GM19452 (cell line): ENCODE measurements around the gene CYBB.
"Not testable (repeated sequence)": the region's sequence is repeated elsewhere in the genome, so short reads cannot be mapped to it uniquely, and the experiment has no call there.

Source experiments
- ATAC-seq: cut with Tn5 transposase; IDR thresholded peaks from one replicate; pipeline ENCODE4 v1.9.1; 2021; ENCODE audit not compliant: unreplicated experiment

Gene CYBB

GRCh38 chrX:37779857-37780256, at the start of gene CYBB:
Gene CYBB (plus strand): TSS chrX:37780059. CDS start chrX:37780078, 19 bp downstream.
- no peak for ATAC-seq

GRCh38 chrX:37745354-37745753, 34.5 kb upstream of the CYBB start:
- ATAC-seq, result peak; percentile 57

- peak; percentile 43 for ATAC-seq
Measured at GRCh38 chrX:37745835-37746217, 34.0 kb upstream of the CYBB start.

- peak; percentile 75 for ATAC-seq
Measured at GRCh38 chrX:37746218-37746941, 33.5 kb upstream of the CYBB start.

DNA sequence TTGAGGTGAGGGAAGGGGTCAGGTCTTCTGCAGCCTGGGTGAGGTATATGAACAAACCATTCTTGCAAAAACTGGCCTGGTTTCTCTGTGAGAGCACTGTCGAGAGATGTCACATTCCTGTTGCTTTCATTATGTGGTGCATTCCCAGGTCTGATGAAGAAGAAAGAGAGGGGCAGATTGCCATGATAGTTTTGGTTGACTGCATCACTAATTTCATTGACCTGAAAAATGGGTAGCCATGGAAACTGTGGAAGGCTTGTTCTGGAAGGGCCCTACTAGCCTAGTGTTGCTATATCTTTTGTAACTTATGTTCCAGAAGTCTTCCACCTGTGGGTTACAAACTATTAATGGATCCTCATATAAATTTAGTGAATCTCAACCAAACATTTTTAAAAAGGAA, 32.9 kb upstream of the CYBB start:
- no peak for ATAC-seq

GRCh38 chrX:37752281-37752680, 27.6 kb upstream of the CYBB start:
- ATAC-seq, result no peak

GRCh38 chrX:37752936-37753335, 26.9 kb upstream of the CYBB start:
- no peak for ATAC-seq

GRCh38 chrX:37753384-37753783, 26.5 kb upstream of the CYBB start:
- peak; percentile 33 for ATAC-seq

DNA sequence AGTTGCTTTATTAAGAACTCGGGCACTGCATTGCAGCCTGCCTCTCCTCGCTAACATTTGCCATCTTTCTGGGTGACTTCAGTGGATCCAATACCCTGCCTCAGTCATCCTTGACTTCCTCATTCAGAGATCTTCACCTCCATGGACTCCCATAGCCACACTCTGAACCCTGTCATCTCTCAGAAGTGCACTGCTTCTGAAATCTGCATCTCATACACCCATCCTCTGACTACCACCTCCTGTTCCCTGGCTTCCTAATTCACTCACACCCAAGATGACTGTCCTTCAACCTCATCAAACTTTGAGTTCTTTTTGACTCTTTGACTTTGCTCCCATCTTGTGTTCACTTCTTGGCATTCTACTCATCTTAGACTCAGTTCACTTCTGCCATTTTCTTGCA, 25.3 kb upstream of the CYBB start:
- peak; percentile 17 for ATAC-seq

- peak; percentile 94 for ATAC-seq
Measured at GRCh38 chrX:37755025-37755424, 24.8 kb upstream of the CYBB start.

DNA sequence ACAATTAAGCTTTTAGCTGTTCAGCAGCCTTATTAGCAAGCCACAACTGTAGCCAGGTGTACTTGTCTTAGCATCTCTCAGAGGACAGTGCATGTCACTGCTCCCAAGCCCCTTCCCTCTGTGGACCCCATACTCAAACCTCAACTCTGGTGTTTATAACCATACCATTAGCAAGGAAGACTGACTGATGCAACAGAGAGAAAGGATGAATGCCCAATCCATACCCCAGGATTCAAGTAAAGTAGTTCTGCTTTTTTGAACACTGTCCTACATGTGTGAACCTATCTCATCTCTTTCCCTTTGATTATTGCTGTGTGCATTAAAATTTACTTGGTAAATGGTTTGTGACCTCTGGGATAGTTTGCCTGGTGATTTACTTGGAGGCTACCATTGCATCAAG, 22.8 kb upstream of the CYBB start:
- ATAC-seq, result no peak

DNA sequence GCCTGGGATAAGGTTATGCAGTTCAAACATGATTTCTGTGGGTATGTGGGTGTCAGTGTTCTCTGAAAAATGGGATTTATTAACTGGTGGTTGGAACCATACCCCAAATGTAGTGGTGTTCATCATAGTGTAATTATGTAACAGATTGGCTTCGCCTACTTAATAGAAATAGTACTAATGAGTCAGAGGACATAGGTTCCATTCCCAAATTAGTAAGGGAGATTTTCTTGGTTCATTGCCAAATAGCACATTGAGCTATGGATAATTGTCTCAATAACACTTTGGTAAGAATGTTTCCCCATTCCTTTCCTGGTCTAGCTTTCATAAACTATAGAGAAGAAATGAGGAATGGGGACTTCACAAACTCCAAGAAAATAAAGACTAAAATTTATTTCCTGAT, 20.5 kb upstream of the CYBB start:
- ATAC-seq, result no peak

DNA sequence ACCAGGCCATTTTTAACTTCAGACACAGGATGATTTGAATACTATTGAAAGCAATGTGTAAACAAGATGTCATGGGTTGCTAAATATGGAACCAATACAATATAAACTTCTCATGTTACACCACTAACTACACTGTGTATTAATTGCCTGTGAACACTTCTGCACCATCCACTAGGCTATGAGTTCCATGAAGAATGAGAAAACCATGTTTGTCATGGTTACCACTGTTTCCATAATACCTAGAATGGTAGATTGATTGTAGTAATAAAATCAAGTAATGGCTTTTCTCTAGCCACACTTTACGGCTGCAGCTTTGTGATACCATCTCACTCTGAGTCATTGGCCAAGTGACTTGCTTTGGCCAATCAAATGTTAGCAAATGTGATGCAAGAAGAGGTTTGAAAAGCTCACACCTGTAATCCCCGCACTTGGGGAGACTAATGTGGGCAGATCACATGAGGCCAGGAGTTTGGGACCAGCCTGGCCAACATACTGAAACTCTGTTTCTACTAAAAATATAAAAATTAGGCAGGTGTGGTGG, 19.9 kb upstream of the CYBB start:
- ATAC-seq, result no peak

DNA sequence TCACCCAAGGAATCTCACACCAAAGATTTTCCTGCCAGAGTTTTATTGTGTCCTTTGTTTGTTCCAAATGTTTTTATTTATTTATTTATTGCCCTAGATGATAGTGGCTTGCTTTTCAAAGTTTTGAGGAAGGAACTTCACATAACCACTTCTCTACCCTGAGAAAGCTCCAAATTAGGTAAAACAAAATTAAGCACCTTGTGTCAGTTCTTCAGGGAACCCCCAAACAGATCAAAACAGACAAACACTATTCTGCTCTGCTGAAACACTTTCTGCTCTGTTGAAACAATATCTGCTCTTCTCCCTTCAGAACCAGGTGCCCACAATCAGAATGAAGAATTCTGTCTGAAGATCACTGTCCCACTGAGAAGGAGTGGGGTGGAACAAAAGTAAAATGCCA, 16.5 kb upstream of the CYBB start:
- ATAC-seq, result no peak

- ATAC-seq, result no peak
Measured at GRCh38 chrX:37765507-37765906, 14.4 kb upstream of the CYBB start.

DNA sequence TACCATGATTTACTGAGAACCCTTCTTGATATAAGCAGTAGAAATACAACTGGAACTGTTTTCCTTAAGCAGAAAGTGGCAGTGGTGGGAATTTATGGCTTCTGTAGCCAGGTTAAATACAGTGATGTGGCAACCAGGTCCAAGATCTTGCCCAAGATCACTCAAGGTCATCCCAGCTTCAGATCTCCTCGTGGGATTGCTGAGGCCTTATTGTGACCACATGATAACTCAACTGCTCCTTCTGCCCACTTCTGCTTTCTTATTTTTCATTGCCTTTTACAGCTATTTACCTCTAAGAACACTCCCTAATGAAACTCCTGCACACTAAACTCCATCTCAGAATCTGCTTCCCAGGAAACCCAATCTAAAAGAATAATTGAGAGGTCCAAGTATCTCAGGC, 12.4 kb upstream of the CYBB start:
- no peak for ATAC-seq

DNA sequence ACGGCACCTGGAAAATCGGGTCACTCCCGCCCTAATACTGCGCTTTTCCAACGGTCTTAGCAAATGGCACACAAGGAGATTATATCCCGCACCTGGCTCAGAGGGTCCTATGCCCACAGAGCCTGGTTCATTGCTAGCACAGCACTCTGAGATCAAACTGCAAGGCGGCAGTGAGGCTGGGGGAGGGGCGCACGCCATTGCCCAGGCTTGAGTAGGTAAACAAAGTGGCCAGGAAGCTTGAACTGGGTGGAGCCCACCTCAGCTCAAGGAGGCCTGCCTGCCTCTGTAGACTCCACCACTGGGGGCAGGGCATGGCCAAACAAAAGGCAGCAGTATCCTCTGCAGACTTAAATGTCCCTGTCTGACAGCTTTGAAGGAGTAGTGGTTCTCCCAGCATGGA, 11.0 kb upstream of the CYBB start:
- ATAC-seq, result not testable (repeated sequence)

GRCh38 chrX:37776283-37776986, 3.4 kb upstream of the CYBB start:
- ATAC-seq, result peak; percentile 87

- peak; percentile 18 for ATAC-seq
Measured at GRCh38 chrX:37776987-37777325, 2.9 kb upstream of the CYBB start.

DNA sequence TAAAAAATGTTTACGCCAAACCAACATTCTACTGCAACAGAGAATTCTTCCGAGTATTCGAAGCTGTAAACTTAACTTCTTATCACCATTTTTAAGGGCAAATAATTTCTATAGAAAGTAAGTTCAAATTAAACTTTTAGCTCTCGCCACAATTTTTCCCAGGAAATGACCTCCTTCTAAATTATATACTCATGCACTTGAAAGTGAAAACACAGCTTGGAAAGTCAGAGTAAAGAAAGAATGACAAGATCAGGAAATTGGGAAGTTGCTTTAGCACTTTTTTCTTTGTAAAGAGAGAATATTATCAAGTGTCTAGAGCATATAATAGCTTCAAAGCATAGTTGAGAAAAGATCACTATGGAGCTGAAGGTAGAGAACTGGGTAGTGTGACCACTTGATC, 1.2 kb downstream of the CYBB start:
- ATAC-seq, result no peak

DNA sequence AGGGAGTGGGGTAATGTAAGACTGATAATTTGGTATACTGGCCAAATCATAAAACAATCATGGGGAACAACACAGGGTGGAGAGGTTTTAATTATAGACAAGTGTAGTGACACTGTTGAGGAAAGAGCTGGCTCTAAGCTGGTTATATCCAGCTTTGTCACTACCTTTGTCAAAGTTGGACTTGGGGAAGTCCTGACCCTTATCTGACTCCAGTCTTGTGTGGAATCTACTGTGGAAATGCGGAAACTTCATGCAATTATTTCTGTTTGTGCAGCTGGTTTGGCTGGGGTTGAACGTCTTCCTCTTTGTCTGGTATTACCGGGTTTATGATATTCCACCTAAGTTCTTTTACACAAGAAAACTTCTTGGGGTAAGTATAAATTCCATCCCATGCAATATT, 2.0 kb downstream of the CYBB start:
- ATAC-seq, result no peak

DNA sequence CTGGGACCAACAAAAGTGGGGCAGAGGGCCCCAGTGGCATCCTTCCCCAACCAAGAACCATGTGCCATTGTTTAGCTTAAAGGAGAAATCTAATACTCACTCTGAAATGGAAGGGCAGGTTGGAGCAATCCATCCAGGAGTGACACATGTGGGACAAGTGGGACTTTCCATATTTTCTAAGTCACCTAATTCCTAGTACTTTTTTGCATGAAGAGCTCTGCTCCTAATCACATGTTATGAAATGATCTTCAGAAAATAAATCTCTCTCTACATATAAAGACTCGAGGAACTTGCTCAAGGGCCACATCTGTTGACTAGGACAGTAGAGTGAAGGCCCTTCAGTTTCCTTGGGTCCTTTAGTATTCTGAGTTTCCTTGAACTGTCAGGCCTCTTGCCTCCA, 2.5 kb downstream of the CYBB start:
- ATAC-seq, result no peak

- no peak for ATAC-seq
Measured at GRCh38 chrX:37783305-37783704, 3.4 kb downstream of the CYBB start.
